GM18507 (cell line): ENCODE measurements around the gene HHIPL2.

Source experiments
- DNase-seq: peaks from one replicate; pipeline ENCODE4 v3.0.0; 2011; ENCODE audit warnings: low read depth; ENCODE audit not compliant: insufficient read length; ENCODE audit errors: extremely low spot score
- FAIRE-seq: peaks from 2 replicates; lab custom pipeline; 2011; peaks lifted over from hg19 to GRCh38; lab: Jason Lieb, UNC

The HHIPL2 gene

GRCh38 chr1:222547944-222548671 is at the start of gene HHIPL2:
HHIPL2 (minus strand) TSS chr1:222548104; CDS start chr1:222548044, 60 bp downstream.
- FAIRE-seq: no peak
- DNase-seq: no peak

DNA sequence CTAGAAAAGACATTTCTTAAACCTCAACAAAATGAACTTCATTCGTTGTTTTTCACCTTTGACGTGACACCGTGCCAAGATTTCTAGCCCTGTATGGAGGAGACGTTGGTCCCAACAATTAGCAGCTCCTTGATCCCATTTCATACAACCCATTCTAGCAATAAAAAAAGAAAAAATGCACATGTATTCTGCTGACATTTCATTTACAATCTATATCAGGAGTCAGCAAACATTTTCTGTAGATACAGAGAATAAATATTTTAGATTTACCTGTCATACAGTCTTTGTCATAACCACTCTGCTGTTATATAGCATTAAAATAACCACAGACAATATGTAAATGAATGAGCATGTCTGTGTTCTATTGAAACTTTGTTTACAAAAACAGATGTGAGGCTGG is 48.8 kb upstream of the HHIPL2 start:
- DNase-seq: no peak
- no peak for FAIRE-seq

GRCh38 chr1:222594789-222595188 is 46.9 kb upstream of the HHIPL2 start:
- no peak for FAIRE-seq

GRCh38 chr1:222592171-222592570 is 44.3 kb upstream of the HHIPL2 start:
- no peak for FAIRE-seq
- no peak for DNase-seq

More at GRCh38 chr1:222594789-222595188, 46.9 kb upstream of the HHIPL2 start:
- no peak for DNase-seq

DNA sequence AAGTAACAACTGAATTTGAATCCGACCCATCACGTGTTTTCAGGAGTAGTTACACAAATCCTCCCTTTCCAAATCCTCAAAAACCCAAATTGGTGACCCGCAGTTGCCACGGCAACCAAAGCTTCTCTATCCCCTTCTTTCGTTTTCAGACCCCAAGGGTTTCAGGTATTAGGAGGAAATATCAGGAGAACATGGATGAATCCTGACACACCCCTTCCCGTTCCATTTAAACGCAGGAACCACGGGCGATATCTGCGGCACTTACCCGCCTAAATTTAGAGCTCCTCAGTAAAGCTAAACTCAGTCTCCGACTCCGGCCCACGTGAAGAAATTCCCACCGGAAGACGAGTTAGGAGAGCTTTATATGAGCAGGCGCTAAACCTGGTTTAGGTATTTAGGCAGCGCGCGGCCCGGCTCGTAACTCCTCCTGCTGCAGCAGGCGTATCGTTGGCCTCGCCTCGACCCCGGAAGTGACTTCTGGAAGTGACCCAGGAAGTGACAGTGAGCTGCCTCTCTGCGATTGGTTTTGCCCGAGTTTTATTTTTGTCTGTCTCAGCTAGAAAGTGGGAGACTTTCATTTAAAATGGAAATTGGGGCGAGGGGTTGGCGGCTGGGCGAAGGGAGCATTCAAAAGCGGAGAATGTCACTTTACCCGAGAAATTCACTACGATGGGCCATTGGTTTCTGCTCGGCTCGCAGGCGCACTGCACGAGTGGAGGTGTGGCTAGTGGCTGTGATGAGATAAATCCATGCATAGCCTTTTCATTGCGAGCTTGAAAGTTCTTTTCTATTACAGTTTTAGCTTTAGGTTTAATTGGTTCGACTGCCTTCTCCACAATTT is 41.8 kb upstream of the HHIPL2 start, which contains the start of gene TAF1A:
Gene TAF1A, minus strand, starts transcription at position 472 of the 841 bp plus-strand sequence.
- peak; percentile 98 for FAIRE-seq
- peak; percentile 67 for DNase-seq

- FAIRE-seq: no peak
- DNase-seq: no peak
Observed at GRCh38 chr1:222588135-222588534, 40.2 kb upstream of the HHIPL2 start.

- DNase-seq (no peak), FAIRE-seq (no peak)
Observed at GRCh38 chr1:222586842-222587241, 38.9 kb upstream of the HHIPL2 start.

GRCh38 chr1:222583079-222583478 is 35.2 kb upstream of the HHIPL2 start:
- peak; percentile 88 for FAIRE-seq
- no peak for DNase-seq

GRCh38 chr1:222582099-222582774 is 34.3 kb upstream of the HHIPL2 start:
- DNase-seq: no peak
- peak; percentile 51 for FAIRE-seq

GRCh38 chr1:222579316-222579715 is 31.4 kb upstream of the HHIPL2 start:
- FAIRE-seq: no peak
- DNase-seq: no peak

- FAIRE-seq (no peak), DNase-seq (no peak)
Observed at GRCh38 chr1:222570837-222571236, 22.9 kb upstream of the HHIPL2 start.

- no peak for DNase-seq
- FAIRE-seq: no peak
Observed at GRCh38 chr1:222561656-222562055, 13.8 kb upstream of the HHIPL2 start.

- DNase-seq: no peak
- no peak for FAIRE-seq
Observed at GRCh38 chr1:222557574-222557973, 9.7 kb upstream of the HHIPL2 start.

DNA sequence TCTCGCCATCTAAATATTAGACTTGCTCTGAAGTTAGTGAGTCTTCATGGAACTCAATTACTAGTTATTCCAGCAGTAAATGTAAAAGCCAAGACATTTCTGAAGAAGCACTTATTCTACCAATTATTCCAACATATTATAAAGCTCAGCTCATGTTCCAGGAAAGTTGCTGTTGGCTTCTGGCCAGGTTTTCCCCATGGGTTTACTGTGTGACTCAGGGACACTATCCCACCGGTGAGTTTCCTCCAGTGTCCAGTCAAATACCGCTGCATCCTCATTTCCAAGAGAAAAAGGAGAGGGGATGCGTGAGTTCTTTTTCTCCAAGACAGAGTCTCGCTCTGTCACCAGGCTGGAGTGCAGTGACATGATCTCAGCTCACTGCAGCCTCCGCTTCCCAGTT is 9.2 kb upstream of the HHIPL2 start:
- DNase-seq (no peak), FAIRE-seq (no peak)

DNA sequence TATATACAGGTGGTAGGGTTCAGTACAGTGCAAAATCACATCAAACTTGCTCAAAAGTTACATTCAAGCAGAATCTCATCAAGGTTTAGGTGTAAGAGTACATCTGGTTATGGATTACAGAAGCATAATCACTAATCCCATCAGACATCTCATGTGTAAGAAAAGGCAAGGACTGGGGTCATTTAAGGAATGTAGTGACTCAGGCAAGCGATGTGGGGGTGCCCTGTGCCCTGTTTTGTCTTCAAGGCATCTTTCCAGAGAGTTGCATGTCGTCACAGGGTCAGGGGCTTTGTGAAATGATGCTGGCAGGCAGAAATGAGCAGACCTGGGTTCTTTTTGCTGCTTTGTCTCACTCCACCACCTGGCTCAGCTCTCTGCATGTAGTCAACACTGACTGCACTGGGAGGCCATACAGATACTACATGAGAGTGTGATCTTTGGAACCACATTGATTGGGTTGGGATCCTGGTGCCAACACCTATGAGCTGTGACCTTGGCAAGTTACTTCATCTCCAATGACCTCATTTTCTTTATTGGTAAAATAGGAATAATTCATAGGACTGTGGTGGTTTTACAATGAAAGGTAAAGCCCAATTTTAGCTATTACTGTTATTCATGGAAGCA is 8.2 kb upstream of the HHIPL2 start:
- DNase-seq (no peak), FAIRE-seq (no peak)

DNA sequence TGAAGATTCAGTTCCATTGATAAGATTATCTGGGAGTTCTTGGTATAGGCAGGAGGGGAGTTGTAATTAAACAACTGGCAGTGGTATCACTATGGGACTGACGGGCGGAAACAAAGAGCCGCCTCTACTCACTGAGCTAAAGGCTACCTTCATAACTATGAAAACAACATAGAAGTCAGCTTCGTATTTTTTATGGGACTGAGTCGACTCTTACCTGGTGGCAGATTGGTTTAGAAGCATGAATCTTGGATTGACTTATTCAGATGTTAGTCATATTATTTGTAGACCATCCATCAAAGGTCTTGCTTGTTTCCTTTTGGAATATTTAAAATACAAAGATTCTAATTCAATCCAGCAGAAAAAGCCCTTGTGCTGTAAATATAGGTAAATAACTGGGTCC is 6.3 kb upstream of the HHIPL2 start:
- no peak for DNase-seq
- no peak for FAIRE-seq

- FAIRE-seq (no peak), DNase-seq (no peak)
Observed at GRCh38 chr1:222552882-222553281, 5.0 kb upstream of the HHIPL2 start.

DNA sequence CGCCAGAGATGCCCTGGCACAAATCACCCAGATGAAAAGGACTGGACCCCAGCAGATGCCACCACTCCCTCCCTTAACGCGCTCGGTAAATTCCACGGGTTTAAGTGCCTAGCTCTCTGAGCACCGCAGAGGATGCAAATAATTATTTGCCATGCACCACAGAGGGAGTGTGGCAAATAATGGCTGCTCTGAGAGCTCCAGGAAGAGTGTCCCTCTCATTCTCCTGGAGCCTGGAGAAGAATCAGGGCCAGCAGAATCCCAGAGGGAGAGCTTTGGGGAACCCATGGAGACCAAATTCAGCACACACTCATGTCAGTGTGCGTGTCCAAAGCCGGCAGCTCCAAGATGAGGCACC is 667 bp downstream of the HHIPL2 start:
- FAIRE-seq (no peak), DNase-seq (no peak)

DNA sequence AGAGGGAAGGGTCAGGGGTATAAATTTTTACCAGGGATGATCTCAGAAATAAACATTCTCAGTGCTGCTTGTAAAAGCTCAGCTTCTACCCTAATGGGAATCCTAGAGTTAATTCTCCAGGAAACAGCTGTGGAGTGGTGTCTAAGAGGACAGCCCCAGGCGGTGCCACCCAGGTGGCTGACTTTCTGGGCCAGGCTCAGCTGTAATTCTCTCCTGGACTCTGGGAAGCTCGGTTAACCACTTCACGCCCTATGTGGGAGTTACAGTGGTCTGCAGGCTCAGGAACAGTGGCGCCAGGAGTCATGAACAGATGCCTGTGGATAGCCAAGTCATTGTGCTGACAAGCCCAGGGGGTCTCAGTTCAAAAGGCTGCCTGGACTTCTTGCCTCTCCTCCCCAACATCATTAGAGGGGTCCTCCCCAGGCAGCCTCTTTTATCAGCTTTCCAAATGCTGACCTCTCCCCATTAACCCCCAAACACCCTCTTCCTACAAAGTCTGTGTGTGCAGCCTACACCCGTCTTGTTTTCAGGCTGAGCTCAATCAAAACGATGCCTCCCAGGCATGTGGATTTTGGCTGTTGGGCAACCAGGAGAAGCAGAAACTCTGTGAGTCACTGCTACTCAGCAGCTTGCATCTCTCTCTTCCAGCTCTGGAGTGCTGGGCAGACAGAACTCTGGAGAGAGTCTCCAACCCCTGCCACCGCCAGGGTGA is 1.2 kb downstream of the HHIPL2 start:
- DNase-seq: no peak
- no peak for FAIRE-seq
